Endometrium (tissue), 2 donors: ENCODE results near the gene LTBP2.

ENCODE experiments used
- FAIRE-seq: peaks from 2 replicates; lab custom pipeline; 2012; peaks lifted over from hg19 to GRCh38; lab: Jason Lieb, UNC
- donor health status: control.
- donor health status: control.

The LTBP2 gene

DNA sequence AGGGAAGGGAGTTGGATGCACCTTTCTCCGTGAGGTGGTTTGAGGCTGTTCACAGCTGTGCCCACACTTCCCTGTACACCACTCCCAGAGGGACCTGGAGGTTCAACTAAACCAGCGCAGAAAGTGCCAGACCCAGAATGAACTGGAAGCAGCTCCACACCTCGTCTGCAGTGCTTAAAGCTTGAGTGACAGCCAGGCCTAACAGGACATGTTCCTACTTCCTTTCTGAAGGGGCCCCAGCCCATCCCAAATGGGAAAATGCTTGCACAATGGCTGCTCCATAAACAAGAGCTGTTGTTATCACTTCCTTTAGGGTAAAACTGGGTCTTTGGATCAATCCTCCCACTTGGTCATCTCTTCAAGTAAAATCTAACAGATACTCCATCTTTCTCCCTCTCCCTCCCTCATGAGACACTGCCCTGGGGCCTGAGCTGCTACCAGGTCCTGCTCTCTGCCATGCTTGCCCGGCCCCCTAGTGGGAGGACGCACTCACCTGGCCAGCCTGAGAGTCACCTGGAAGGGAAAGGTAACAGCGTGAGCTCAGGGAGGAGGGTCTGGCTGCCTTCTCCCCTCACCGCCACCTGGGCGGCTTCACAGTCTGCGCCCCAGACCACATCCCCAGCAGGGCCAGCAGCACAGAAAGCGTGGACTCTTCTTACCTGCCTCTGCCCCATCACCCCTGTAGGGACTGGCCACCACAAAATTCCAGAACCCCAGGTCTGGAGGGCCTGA, 85.0 kb downstream of the LTBP2 start:
- no peak for FAIRE-seq

DNA sequence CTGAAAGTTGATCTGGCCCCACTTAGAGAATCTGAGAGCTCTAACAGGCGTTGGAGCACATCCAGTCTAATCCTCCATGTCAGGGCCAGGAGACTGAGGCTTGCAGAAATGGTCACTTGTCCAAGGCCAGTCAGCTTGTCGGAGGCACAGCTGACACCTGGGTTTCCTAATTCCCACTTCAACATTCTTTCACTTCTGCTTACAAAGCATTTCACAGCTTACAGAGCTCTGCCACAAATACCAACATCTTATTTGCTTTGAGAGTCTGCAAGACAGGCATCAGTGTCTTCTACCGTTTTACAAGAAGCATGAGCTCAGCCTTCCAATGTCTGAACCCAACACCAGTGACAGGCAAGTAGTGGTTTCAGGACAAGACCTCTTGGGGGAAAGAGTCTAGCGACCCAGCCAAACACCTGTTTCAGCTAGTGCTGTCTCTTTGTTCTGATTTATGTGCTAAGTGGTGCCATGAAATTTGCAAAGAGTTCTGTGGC, 86.6 kb downstream of the LTBP2 start:
- FAIRE-seq = no peak

DNA sequence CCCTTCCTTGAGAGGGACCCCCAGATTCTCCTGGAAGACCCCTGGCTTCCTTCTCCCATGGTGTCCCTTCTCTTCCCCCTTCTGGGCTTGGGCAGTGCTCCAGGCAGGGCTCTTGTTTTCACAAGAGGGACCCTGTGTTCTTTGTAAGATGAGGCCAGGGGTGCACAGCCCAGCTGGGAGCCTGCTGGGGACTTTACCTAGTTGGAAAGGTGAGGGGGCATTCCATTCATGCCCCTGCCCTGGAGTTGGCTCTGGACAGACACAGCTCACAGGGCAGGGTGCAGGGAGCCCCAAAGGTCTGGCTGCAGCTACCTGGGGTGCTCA, 87.3 kb downstream of the LTBP2 start:
- FAIRE-seq = no peak

DNA sequence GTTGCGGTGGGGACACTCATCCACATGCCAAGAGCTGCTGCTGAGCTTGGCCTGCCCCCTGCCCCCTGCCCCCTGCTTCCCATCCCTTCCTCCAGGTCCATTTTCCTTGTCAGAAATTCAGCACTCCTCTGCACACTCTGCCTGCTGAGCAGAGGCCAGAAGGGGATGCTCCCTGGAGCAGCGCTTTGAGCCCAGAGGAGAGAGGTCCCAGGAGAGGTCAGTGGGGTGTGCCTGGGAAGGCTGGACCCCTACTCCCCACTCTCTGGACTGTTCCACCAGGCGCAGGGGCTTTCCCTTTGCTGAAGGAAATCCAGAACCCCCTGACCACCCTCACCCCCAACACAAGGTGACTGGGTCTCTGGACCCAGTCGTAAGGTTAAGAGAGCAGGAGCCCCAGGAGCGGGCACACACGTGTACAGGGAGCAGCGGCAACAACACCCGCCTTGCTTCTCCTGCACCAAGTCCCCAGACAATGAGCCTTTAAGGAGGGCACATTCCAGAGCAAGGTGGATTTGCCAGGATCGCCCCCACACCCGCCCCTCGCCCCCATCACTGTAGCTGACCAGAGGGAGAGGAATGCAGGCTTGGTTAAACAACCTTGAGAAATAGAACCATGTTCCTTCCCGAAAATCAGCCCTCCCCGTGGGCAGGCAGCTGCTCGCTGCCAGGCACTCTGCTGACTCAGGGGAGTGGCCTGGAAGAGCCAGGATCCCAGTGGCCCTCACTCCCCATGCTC, 87.8 kb downstream of the LTBP2 start:
- no peak for FAIRE-seq

DNA sequence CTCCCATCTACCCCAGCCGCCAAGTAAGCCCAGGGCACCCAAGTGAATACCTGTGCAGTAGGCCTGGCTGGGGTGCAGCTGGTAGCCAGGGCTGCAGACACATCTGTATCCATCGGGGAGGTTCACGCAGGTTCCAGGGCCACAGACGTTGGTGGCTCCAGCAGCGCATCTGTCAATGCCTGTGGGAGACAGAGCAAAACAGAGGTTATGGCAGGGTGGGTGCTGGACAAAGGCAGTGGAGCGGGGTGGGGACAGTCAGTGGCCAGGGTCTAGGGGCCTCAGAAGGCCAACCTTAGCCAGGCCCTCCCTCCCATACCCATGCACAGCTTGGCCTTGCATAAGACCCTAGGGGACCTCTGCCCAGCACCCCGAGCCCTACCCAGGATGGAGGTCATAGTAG, 89.3 kb downstream of the LTBP2 start:
- no peak for FAIRE-seq

DNA sequence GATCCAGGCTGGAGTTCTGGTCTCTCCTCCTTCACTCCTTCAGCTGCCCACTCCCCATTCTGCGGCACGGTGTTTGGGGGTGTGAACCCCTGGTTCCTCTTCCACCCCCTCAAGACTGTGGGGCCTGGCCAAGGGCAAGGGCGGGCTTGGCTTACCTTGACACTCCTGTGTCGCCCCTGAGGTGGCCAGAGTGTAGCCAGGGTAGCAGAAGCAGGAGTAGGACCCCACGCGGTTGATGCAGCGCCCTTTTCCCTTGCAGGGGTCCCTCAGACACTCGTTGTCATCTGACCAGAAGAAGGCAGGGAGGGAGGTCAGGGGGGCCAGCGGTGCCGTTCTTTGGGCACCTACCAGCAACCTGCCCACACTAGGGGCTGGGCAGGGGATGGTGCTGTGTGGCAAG, 90.3 kb downstream of the LTBP2 start:
- no peak for FAIRE-seq

DNA sequence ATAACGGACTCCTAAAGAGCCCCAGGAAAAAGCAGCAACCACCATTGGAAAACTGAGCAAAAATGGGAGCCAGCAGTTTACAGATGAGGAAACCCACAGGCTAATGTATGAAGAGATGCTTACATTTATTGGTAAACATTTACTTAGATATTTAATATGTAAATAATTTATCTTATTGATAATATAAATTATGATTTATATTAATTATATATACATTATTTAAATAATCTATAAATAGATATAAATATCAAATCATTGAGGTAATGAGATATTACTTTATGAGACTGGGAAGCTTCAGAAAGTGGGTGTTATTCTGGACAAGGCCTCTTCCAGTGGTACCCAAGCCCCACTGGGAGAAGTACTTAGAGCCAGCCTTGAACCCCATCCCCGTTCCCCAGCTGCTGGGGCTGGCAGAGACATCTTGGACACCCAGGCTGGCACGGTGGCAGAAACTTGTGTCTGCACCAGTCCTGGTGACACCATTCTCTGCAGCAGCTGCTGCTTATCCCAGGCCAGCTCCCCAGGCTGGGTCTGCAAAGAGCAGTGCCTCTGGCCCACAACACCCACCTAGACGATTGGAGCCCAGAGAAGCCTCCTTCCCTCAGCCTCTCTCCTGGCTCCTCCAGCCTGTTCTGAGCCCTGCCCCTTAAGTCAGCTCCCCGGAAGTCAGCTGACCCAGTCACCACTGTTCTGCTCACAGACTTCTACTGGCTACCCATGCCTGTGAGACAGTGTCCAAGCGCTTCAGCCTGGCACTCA, 92.5 kb downstream of the LTBP2 start:
- no peak for FAIRE-seq

DNA sequence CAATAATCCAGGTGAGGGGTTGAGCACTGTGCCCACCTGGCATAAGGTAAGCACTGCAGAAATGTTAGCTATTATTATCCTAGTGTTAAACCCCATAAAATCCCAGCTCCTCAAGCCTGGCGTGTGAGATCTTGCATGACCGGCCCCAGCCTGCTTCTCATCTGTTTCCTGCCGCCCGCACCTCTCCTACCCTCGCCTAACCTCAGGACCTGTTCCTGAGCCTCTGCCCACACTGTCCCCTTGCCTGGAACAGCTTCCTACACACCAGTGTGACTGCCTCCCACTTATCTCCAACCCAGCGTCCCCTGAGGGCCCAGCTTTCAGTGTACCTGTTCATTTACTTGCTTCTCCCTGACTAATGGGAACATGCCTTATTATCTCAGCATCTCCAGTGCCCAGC, 93.8 kb downstream of the LTBP2 start:
- FAIRE-seq = no peak

DNA sequence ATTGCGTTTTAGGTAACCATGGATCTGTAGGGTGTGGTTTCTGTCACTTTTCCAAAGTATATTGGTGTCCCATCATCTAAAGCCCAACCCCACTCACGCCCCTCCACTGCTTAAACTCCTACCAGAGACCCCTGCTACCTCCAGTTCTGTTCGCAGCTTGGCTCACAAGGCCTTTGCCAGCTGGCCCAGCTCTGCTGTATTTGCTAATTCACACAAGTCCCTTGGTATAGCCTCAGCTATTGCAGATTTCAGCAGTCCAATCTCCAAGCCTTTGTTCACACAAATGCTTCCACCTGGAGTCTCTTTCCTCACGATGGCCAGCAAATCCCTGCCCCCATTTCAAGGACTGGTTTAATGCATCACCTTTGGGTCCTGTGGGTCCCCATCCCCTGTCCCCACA, 94.3 kb downstream of the LTBP2 start:
- FAIRE-seq = no peak

DNA sequence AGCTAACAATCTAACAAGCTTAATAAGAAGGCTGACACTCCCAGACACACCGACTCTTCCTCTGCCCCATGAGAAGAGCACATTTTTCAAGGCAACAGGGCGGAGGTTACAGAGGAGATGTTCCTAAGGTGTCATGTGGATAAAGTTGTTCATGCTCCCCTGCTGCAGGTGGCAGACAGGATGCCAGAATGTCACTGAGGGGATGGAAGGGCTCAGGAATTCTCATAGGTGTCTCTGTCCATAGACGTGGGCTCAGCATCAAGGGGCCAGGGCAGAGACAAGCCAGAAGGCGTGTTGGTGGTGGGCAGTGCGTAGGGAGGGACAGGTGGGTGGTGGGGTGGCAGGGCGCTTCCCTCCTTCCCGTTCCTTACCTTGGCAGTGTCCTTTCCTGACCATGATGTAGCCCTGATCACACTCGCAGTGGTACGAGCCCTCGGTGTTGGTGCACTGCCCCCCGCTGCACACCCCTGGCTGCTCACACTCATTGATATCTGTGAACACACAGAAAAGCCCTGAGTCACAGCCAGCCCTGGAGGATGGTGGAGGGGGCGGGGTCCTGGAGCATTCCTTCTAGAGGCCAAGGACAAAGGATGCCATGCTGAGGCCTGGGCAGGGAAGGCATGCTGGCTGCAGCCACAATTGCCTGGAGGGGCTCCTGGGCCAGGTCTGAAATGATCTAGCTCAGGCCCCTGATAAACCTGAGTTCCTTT, 95.4 kb downstream of the LTBP2 start:
- FAIRE-seq = no peak

DNA sequence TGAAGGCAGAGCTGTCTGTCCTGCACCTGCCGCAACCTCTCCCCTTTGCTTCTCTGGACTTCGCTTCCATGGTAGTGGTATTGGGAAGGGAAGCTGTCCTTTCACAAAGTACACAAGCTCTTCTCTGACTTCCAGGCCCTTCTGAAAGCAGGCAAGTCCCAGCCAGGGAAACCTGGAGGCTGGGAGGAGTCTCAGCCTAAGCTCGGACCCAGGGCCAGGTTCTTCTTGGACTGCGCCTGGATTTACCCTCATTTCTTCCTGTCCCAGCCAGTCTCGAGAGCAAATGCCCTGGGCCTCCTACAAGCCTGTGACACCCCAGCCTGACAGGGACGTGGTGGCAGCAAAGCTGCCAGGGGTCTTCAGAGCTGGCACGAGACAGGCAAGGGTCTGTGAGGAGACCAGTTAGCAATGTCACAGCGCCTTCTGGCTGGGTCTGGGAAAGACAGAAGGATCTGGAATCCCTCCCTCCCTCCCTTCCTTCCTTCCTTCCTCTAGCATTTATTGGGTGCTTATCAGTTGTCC, 96.1 kb downstream of the LTBP2 start:
- FAIRE-seq = no peak

DNA sequence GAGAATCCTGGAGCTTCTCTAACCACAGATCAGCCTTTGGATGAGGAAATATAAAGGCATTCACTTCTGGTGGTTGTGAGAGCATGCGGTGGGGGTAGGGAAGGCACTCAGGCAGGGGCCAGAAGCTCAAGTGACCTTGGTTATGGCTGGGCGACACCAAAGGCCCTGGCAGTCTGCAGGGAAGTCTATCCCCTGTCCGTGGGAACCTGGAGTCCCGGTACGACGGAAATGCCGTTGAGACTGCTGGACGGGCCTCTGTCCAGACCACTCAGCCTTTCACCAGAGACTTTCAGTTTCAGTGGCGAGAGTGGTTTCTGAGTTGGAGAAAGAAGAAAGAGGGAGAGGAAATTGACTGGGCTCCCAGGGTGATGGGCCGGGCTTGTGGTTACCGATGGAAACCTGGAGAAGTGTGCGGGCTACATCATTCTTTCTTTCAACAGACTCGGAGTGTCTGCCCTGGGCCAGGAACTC, 97.5 kb downstream of the LTBP2 start:
- no peak for FAIRE-seq

DNA sequence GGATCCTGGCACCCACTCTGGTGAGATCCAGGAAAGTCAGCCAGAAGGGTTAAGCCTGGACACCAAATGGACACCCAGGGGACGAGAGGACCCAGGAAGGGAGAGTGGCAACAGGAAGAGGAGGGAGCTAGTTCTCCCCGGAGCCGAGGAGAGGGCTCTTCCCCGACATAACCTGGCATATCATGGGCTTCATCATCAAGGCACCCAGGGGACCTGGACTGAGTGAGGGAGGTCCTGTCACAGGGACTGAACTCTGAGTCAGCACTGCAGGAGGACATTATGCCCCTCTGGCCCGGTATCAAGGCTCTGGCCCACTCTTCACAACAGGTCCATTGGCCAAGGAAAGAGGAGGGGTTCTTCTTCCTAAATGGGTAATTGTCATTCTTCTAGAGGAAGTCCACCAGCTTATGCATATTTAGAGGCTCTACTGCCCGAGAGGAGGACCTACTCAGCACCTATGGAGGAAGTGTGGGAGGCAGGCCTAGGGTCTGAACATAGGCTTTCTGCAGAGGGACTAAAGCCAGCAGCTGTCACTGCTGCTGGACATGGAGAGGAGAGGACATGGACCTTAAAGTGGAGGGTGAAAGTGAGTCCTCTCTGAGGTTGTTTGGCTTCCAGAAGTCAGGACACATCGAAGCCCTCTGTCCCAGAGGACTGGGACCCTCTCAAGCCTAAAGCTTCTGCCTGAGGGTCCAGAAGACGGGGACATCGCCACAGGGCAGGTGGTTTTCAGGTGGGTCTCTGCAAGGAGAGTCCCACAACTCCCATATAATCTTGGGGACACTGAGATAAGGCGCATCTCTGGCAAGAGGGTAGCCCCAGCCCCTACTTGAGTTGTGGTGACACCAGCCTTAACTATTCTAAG, 99.8 kb downstream of the LTBP2 start:
- no peak for FAIRE-seq

DNA sequence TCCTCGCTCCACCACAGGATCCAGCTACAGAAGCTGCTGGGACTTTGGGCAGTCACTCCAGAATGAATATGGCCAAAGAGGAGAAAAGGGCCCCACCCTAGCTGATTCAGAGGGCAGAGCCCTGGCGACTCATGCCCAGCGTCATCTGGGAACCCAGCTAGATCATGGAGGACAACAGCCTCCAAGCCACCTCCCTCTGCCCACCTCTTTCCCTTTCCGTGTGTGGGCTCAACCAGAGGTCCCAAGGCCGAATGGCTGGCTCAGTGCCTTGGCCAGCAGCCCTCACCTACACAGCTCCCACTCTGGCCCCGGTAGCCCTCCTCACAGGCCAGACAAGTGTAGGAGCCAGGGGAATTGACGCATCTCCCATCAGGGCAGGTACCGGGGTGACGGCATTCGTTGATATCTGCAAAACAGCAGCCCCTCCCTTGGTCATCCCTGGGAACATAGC, 101.1 kb downstream of the LTBP2 start:
- FAIRE-seq = no peak

DNA sequence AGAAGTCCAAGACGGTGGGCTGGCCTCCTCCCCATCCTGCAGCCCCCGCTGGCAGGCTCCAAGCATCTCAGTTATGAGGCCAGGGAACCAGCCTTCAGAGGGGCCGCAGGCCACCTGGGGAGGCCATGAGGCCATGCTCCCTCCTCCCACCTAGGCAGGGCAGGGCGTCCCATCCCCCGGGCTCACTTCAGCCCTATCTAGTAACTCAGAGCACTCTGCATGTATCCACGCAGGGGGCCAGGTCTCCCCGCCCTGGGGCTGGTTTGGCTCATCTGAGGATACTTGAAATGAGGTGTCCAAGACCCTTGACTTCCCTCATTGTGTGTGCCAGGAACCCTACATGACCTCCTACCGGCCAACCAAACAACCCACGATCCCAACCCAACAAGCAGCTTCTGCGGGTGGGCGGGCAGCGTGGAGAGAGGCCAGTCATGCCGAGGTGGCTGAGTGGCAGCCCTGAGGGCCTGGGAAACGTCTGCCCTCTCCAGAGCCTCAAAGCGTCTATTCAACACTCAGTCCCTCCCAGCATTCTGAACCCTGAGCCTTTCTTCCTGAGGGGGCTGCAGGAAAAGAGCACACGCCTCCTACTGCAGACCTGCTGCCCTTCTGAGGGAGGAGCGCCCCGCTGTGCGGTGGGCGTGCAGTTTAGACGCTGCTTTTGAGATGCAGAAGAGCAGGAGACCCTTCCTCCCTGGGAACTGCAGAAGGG, 101.7 kb downstream of the LTBP2 start:
- no peak for FAIRE-seq

DNA sequence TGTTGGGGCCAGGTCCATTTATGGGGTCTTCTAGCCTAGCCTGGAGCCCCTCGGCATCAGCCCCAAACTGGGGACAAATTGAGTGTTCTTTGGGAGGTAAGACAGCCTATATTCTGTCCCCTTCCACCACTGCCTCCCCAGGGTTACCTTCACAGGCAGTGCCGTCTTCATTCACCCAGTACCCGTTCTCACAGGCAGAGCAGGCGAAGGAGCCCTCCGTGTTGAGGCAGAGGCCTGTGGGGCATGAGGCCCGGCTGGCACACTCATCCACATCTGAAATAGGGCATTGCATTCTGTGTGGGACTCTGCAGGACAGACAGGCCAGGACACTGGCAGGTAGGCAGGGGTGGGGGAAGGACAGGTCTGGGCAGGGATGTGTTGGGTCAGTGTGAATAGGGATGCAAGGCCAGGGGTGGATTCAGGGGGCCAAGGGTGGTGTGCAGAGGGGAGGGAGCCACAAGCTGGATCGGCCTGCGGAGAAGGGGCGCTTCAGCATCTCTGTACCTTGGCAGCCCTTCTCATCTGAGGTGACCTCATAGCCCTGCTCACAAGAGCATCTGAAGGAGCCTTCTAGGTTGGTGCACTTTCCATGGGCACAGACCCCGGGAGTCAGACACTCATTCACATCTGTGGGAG, 102.3 kb downstream of the LTBP2 start:
- no peak for FAIRE-seq

DNA sequence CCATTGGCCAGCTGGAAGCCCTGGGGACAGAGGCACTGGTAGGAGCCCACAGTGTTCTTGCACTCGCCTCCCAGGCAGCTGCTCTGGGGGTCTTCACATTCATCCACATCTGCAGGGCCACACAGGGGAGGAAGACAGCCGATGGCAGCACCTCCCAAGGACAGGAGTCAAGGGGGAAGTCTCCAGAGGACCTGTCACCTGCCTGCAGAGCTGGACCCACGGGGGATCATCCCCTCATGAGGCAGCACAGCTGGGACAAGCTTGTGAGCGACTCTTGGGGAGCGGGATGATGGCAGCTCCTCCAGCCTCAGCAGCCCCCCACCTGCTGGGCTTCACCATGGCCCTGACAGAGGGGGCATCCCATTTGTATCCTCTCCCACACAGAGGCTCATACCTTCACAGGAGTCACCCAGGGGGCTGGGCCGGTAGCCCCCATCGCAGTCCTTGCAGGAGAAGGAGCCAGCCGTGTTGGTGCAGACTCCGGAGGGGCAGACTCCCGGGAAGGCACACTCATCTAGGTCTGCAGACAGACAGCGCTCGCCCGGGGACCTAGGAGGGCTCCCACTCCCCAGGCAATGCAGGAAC, 103.1 kb downstream of the LTBP2 start:
- no peak for FAIRE-seq

DNA sequence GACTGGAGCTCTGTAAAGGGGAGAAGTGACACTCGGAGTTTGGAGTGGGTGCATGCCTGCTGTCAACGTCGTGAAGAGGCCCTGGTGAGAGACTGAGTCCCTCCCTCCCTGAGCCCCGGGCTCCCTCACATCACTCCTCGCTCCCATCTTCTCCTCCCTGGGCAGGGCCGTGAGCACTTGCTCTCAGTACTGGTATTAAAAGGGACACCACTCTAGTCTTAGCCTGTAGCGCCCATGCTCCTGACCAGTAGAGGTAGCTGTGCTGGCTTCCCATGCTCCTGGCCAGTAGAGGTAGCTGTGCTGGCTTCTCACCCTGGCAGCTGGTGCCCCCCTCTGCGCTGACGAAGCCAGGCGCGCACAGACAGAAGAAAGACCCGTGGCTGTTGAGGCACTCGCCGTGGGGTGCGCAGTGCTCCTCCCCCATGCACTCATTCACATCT, 103.7 kb downstream of the LTBP2 start:
- FAIRE-seq = no peak

DNA sequence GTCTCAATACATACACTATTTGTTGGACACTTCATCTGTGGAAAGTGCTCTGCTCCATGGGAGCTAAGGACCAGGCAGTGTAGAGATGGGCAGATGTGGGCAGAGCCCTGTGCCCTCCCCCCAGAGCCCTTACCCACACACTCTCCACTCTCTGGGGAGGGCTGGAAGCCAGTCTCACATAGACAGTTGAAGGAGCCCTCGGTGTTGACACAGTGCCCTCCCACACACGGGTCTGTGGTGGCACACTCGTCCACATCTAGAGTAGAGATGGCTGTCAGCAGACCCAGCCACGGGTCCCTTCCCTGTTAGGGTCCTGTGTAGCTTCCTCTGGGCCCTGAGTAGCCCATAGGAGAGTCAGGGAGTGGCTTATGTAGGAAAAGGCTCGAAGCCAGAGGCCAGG, 104.2 kb downstream of the LTBP2 start:
- FAIRE-seq = no peak
